Measurements from ENCODE around the gene SLCO3A1. TPM values are rescaled to one million over a fixed set of nuclear protein-coding genes. Genes with fewer than 3 reads are reported as not detected.

SLCO3A1 gene
- total RNA-seq, 2 donors from 2014 or later: 21.4 to 27.3 TPM

DNA sequence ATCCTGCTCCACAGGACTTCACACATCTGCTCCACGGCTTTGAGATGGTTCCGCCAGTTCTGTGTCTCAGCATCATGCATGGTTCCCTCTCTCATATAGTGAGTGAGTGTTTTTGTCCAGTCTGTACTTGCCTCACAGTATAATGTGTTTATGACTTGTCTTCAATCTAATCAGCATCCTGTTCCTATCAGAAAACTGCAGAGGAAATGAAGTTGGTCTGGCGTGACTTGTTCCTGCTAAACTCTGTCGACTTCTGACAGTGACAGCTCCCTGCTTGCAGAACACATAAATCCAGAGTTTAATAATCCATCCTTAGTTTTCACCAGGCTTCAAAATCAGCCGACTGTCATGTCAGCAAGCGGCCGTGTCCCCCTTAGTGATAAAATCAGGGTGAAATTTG, 222.3 kb downstream of the SLCO3A1 start:
- H3K27ac ChIP-seq: no peak overlapping the region
- no peak for DNase-seq (ENCODE audit: low spot score)

DNA sequence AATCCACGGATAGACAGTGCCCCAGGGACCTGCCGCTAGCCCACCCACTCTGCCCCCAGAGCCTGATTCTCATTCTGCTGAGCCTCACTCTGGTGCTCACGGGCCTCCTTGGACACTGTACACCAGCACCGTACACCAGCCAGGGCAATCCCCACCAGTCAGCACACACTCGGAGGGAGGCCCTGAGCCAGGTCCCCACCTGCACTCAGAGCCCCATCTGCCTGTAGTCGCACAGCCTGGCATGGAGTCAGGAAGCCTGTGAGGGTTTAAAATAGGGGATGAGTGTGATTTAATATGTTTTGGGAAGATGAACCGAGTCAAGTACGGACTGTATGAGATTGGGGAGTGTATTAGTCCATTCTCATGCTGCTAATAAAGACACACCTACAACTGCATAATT, 223.0 kb downstream of the SLCO3A1 start:
- no peaks in the 10 kb centered on the region for H3K9me3 ChIP-seq
- H3K4me3 ChIP-seq: no peak overlapping the region
- no peak for DNase-seq (ENCODE audit: low spot score)
- H3K27ac ChIP-seq: no peak overlapping the region
- peaks cover 0 to 55% of the 10 kb centered on the region in 2 donors for H3K4me1 ChIP-seq
- H3K27me3 ChIP-seq: no peaks in the 10 kb centered on the region
- no peaks in the 10 kb centered on the region for H3K36me3 ChIP-seq
- TF ChIP-seq, protein P1, sequence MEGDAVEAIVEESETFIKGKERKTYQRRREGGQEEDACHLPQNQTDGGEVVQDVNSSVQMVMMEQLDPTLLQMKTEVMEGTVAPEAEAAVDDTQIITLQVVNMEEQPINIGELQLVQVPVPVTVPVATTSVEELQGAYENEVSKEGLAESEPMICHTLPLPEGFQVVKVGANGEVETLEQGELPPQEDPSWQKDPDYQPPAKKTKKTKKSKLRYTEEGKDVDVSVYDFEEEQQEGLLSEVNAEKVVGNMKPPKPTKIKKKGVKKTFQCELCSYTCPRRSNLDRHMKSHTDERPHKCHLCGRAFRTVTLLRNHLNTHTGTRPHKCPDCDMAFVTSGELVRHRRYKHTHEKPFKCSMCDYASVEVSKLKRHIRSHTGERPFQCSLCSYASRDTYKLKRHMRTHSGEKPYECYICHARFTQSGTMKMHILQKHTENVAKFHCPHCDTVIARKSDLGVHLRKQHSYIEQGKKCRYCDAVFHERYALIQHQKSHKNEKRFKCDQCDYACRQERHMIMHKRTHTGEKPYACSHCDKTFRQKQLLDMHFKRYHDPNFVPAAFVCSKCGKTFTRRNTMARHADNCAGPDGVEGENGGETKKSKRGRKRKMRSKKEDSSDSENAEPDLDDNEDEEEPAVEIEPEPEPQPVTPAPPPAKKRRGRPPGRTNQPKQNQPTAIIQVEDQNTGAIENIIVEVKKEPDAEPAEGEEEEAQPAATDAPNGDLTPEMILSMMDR (IDR thresholded peaks at IDR 0.05): no peak

More for the DNA sequence above, 222.3 kb downstream of the SLCO3A1 start:
- no peaks in the 10 kb centered on the region for H3K27me3 ChIP-seq
- no peaks in the 10 kb centered on the region for H3K9me3 ChIP-seq
- H3K4me1 ChIP-seq: peaks cover 0 to 62% of the 10 kb centered on the region in 2 donors
- no peaks in the 10 kb centered on the region for H3K36me3 ChIP-seq
- no peak overlapping the region for H3K4me3 ChIP-seq
- TF ChIP-seq, protein P1 (IDR thresholded peaks at IDR 0.05): no peak

DNA sequence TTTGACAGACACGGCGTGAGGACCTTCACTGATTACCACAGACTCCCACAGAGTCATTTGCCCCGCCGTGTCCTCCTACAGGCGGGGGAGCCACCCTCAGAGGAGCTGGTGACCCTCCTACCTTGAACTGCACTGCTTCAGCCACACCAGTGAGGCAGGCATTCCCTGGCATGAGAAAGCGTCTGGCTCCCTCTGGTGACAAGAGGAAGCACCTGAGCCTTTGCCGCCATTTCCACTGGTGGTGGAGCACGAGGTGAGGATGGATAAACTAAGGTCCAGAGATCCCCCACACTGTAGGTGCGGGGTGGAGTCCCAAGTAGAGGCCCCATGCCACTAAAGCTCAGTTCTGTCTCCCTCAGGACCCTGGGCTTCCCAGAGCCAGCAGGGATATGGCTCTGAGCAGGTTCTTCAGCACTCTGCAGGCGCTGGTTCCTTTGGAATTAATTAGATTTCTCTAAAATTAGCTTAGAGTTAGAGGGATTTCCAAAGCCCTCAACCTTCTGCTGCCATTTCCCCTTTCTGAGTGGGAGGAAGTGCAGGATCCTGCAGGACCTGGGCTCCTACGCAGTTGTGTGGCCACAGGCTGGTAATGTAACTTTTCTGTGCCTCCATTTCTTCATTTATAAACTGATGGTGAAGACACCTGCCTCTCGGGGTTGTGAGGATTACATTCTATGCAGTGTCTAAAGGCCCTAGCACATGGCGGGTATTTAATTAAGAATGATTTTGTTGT, 224.0 kb downstream of the SLCO3A1 start:
- peak; percentile 85 for DNase-seq (ENCODE audit: low spot score)
- peaks cover 0 to 60% of the 10 kb centered on the region in 2 donors for H3K4me1 ChIP-seq

DNA sequence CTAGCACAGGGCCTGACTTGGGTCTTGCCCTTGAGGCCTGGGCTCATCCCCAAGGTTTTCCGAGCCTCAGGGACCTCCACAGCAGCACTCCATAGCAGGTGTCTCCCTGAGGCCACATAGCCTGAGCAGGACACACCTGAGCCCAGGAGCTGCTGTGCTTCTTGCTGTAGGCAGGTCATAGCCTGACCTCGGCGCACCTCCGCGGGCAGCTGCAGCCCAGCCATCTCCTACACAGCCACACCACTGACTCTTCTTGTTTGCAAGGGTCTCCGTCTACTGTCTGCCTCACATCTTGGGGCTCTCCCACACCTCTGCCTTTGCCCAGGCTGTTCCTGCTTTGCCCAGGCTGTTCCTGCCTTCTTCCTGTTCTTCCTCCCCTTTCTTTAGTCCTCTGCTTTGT, 224.8 kb downstream of the SLCO3A1 start:
- Histone ChIP-seq H3K4me3 (no peak overlapping the region), H3K9me3 (no peaks in the 10 kb centered on the region), H3K27me3 (no peaks in the 10 kb centered on the region), H3K36me3 (no peaks in the 10 kb centered on the region), H3K4me1 (peaks cover 0 to 61% of the 10 kb centered on the region in 2 donors), H3K27ac (no peak overlapping the region)
- DNase-seq (ENCODE audit: low spot score): no peak
- TF ChIP-seq, protein P1 (IDR thresholded peaks at IDR 0.05): no peak

More for the DNA sequence above, 224.0 kb downstream of the SLCO3A1 start:
- Histone ChIP-seq H3K9me3 (no peaks in the 10 kb centered on the region), H3K36me3 (no peaks in the 10 kb centered on the region), H3K27ac (no peak overlapping the region), H3K4me3 (no peak overlapping the region), H3K27me3 (no peaks in the 10 kb centered on the region)
- TF ChIP-seq, protein P1 (IDR thresholded peaks at IDR 0.05): peak; percentile 71 to 84

DNA sequence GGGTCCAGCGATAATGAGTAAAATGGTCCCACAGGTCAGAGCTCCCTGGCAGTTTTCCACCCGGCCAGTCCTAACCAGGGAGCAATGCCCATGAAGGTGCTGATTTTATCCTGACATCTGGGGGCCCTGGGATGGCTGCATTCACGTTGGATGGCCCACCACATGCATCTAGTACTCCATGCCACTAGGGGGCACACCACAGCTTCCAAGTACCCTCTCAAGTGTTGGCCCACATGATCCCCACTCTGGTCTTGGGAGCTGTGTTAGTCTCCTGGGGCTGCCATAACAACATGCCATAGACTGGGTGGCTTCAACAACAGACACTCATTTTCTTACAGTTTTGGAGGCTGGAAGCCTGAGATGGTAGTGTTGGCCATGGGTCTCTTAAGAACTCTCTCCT, 225.5 kb downstream of the SLCO3A1 start:
- peaks cover 0 to 53% of the 10 kb centered on the region in 2 donors for H3K4me1 ChIP-seq
- H3K27me3 ChIP-seq: no peaks in the 10 kb centered on the region
- TF ChIP-seq, protein P1 (IDR thresholded peaks at IDR 0.05): peak in 1 of 2 donors; percentile 34

More for the DNA sequence above, 225.5 kb downstream of the SLCO3A1 start:
- Histone ChIP-seq H3K27ac (no peak overlapping the region), H3K9me3 (no peaks in the 10 kb centered on the region), H3K4me3 (no peak overlapping the region), H3K36me3 (no peaks in the 10 kb centered on the region)
- no peak for DNase-seq (ENCODE audit: low spot score)
